Smooth muscle cell of the pulmonary artery (primary cell): ENCODE results near the gene SP9. TPM values are rescaled to one million over a fixed set of nuclear protein-coding genes. Genes with fewer than 3 reads are reported as not detected.

Experiments
- total RNA-seq: library from RNA; depleted of rRNA; stranded (reverse); fragments of >200 nt; gene quantifications from 2 replicates; pipeline ENCODE4 v1.2.3, GENCODE V29; 2014

SP9 gene
- total RNA-seq = not detected in 2 replicates

DNA sequence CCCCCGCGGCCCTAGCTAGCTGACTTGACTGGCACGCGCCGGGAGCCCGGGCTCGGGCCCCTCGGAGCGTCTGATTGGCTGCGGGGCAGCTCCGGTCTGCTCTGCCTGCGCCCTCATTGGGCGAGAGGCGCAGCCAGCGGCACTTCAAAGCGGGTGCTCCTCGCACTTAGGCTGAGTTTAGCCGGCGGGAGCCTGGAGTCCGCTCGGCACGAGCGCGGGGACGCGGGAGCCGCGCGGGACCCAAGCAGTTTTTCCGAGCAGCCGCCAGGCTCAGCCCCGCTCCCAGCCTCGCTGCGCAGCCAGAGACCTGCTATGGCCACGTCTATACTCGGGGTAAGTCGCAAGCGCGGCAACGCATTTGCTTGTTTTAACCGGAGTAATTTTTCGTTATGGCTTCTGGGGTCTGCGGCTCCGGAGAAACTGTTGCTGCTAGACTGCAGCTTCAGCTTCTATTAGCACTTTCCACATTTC, at the start of gene SP9:
Gene SP9 (plus strand): TSS at position 174 of the 471 bp plus-strand sequence. CDS start 139 bp downstream, at position 313.

Other genes with a start within 250 kb of the SP9 start
- 68.2 and 79.2 TPM in 2 replicates for gene OLA1, start 86.4 kb upstream of the SP9 start, total RNA-seq
- 29.6 and 32.9 TPM in 2 replicates for gene SCRN3, start 60.8 kb downstream of the SP9 start, total RNA-seq
- 9.3 and 10.4 TPM in 2 replicates for gene GPR155, start 152.1 kb downstream of the SP9 start, total RNA-seq